Upper lobe of left lung (tissue), 4 donors: ENCODE measurements around the gene NDUFAF2.

ENCODE experiments used
- EP300 ChIP-seq, 4 donors: sonication (generic); formaldehyde crosslinking; IDR thresholded peaks; one replicate each; pipeline ENCODE4 v1.5.1; 2017; ENCODE audit warnings: antibody characterized with exemption in 4 of 4, control low read depth in 2 of 4
- POLR2A ChIP-seq, 4 donors: fragments of 450-650 bp; IDR thresholded peaks; one replicate each; pipeline ENCODE4 v1.5.1; 2016 to 2017; ENCODE audit warnings: antibody characterized with exemption in 4 of 4, mild to moderate bottlenecking in 2 of 4
- POLR2AphosphoS5 ChIP-seq, 2 donors: sonication (generic); formaldehyde crosslinking; IDR thresholded peaks; one replicate each; pipeline ENCODE4 v1.5.1; 2017; ENCODE audit warnings: antibody characterized with exemption in 2 of 2
- TF ChIP-seq, protein P1 (sequence below), 6 experiments: fragments of 450-650 bp in 4 of 6; fragments of 200-600 bp in 2 of 6; sonication (generic) in 2 of 6; IDR thresholded peaks; one replicate each; pipeline ENCODE4 v1.5.1; 2016 to 2019; ENCODE audit warnings: antibody characterized with exemption in 6 of 6

DNA sequence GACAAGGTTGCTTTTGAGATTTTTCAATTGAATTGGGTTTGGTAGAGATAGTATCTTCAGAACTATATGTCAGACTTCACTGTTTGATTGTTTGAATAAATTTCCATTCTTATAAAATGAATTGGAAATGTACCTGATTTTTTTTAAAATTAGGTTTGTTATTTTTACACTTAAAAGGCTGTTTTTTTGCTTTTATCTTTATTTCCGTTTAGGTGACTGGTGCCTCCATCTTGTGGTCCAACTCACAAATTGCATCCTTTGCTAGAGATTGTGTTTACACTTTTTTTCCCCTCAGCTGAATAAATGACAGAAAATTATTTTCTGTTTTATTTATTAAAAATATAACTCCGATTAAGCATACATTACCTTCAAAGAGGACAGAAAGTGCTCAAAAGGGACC lies 15.6 kb downstream of the NDUFAF2 start:
- TF ChIP-seq, protein P1, sequence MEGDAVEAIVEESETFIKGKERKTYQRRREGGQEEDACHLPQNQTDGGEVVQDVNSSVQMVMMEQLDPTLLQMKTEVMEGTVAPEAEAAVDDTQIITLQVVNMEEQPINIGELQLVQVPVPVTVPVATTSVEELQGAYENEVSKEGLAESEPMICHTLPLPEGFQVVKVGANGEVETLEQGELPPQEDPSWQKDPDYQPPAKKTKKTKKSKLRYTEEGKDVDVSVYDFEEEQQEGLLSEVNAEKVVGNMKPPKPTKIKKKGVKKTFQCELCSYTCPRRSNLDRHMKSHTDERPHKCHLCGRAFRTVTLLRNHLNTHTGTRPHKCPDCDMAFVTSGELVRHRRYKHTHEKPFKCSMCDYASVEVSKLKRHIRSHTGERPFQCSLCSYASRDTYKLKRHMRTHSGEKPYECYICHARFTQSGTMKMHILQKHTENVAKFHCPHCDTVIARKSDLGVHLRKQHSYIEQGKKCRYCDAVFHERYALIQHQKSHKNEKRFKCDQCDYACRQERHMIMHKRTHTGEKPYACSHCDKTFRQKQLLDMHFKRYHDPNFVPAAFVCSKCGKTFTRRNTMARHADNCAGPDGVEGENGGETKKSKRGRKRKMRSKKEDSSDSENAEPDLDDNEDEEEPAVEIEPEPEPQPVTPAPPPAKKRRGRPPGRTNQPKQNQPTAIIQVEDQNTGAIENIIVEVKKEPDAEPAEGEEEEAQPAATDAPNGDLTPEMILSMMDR (IDR thresholded peaks at IDR 0.05): peak in 2 of 6 experiments; percentile 7 to 13
- TF ChIP-seq EP300 (IDR thresholded peaks at IDR 0.05) (no peak), POLR2A (IDR thresholded peaks at IDR 0.05) (no peak), POLR2AphosphoS5 (IDR thresholded peaks at IDR 0.05) (no peak)
